Panc1 (cell line): ENCODE measurements around the gene MEF2D. TPM values are rescaled to one million over a fixed set of nuclear protein-coding genes. Genes with fewer than 3 reads are reported as not detected.

Experiments used
- ATAC-seq: fragments of 200-7000 bp; cut with Tn5 transposase; 2 replicates; pipeline ENCODE4 v1.9.1; 2020; ENCODE audit warnings: mild to moderate bottlenecking, moderate library complexity
- BruUV-seq: library from RNA; stranded (reverse); fragments of 400-500 nt; replicated peaks from 2 replicates; lab custom pipeline; 2021; lab: Mats Ljungman, UMichigan
- CTCF ChIA-PET: fragments of 300-600 bp; sonication (Branson Sonifier 250); formaldehyde crosslinking; loops from one replicate; lab custom pipeline; 2022; ENCODE audit warnings: antibody characterized with exemption; lab: Charles Lee
- POLR2A ChIA-PET: fragments of 300-600 bp; sonication (Branson Sonifier 250); formaldehyde crosslinking; loops from one replicate; lab custom pipeline; 2022; ENCODE audit warnings: antibody characterized with exemption; lab: Charles Lee
- DNase-seq: peaks from one replicate; pipeline ENCODE4 v3.0.0-alpha.2; 2010; ENCODE audit warnings: low read depth, low spot score
- H3K27ac ChIP-seq: 2 replicates; pipeline ENCODE4 v1.5.1; 2011; ENCODE audit warnings: mild to moderate bottlenecking, low read length, inconsistent platforms
- H3K27me3 ChIP-seq: fragments of 200-500 bp; sonication (Bioruptor generic); 2 replicates; pipeline ENCODE4 v1.6.0; 2014; ENCODE audit warnings: low read length, inconsistent platforms; ENCODE audit not compliant: control insufficient read depth, insufficient read depth
- H3K36me3 ChIP-seq: fragments of 200-500 bp; sonication (Bioruptor generic); 2 replicates; pipeline ENCODE4 v1.5.1; 2014; ENCODE audit warnings: inconsistent platforms, mild to moderate bottlenecking, low read length, moderate library complexity; ENCODE audit not compliant: control insufficient read depth, insufficient read depth
- H3K4me1 ChIP-seq: 2 replicates; pipeline ENCODE4 v1.5.1; 2011; ENCODE audit warnings: inconsistent platforms, mild to moderate bottlenecking, low read length, moderate library complexity; ENCODE audit not compliant: control insufficient read depth, insufficient read depth
- H3K4me3 ChIP-seq, 2 experiments: 2 replicates each; pipeline ENCODE4 v1.5.1; 2011 to 2012; ENCODE audit warnings: low read depth in 2 of 2, low read length in 2 of 2, mild to moderate bottlenecking in 2 of 2, inconsistent platforms in 1 of 2, moderate library complexity in 1 of 2
- H3K9me3 ChIP-seq: fragments of 200-500 bp; sonication (Bioruptor generic); 2 replicates; pipeline ENCODE4 v1.5.1; 2014; ENCODE audit warnings: low read depth, mild to moderate bottlenecking, inconsistent platforms, low read length, moderate library complexity; ENCODE audit not compliant: control insufficient read depth, insufficient read depth
- POLR2AphosphoS5 ChIP-seq: IDR thresholded peaks from 2 replicates; pipeline ENCODE4 v1.6.1; 2012; ENCODE audit warnings: mild to moderate bottlenecking, low read depth, low read length, moderate library complexity
- SIN3A ChIP-seq: IDR thresholded peaks from 2 replicates; pipeline ENCODE4 v1.6.1; 2012; ENCODE audit warnings: low read depth, mild to moderate bottlenecking, low read length, moderate library complexity, borderline replicate concordance; ENCODE audit not compliant: insufficient read depth
- TCF7L2 ChIP-seq: IDR thresholded peaks from 2 replicates; pipeline ENCODE4 v1.6.1; 2011; ENCODE audit warnings: mild to moderate bottlenecking, low read depth, low read length, inconsistent platforms
- in situ Hi-C: cut with HindIII; loops from 2 replicates; pipeline ENCODE4 v1.10.0; 2016; ENCODE audit warnings: low sequenced_read_pairs, low pct_unique_long_range_greater_than_20kb
- intact Hi-C: fragments of 100-400 bp; cut with micrococcal nuclease; formaldehyde crosslinking; loops from one replicate; pipeline ENCODE4 v1.10.0; 2022; ENCODE audit not compliant: unreplicated experiment
- total RNA-seq: library from RNA; stranded (reverse); gene quantifications from one replicate; pipeline ENCODE4 v1.2.1, GENCODE V29; 2021; ENCODE audit not compliant: unreplicated experiment
- TF ChIP-seq, protein P1 (sequence below): fragments of 450-650 bp; IDR thresholded peaks from 2 replicates; pipeline ENCODE4 v1.5.1; 2017; ENCODE audit warnings: mild to moderate bottlenecking
- TF ChIP-seq, protein P2 (sequence below), 2 experiments: IDR thresholded peaks; 2 replicates each; pipeline ENCODE4 v1.6.1; 2011 to 2012; ENCODE audit warnings: low read depth in 2 of 2, control low read depth in 1 of 2, low read length in 1 of 2, mild to moderate bottlenecking in 1 of 2, moderate library complexity in 1 of 2; ENCODE audit not compliant: insufficient read depth in 1 of 2

MEF2D gene
- total RNA-seq, 1 experiment from 2014 or later = 30.9 TPM

DNA sequence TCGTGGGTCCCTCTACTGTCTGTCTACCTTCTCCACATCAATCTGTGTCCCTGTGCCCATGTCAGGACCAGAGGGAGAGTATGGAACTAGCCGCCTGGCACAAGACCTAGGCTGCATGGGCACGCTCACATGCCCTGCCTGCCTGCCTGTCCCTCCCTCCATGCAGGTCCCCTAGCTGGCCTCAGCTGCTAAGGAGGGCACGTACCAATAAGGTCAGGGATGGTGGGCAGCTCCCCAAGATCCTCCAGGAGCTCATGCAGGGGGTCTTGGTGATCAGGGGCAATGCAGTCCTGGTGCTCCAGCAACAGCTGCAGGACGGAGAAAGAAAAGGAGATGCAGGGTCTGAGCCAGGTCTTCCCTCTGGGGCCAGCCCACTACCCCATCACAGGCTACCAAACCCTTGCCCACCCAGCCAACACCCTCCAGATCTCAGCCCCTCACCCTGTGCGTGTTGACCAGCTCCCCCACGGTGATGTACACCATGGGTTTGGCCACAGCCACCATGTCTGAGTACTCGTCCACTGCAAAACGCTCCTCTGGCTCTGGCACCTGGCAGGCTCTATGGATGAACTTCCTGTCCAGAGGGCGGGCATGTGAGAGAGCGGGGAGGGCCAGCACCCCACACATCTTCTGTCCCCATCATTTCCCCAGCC lies 33.1 kb upstream of the MEF2D start:
- ChIA-PET POLR2A (no interaction called here), CTCF (no interaction called here)
- no peaks in the 10 kb centered on the region for H3K4me1 ChIP-seq
- no peak for TF ChIP-seq TCF7L2
- no peak for TF ChIP-seq SIN3A
- TF ChIP-seq, protein P1, sequence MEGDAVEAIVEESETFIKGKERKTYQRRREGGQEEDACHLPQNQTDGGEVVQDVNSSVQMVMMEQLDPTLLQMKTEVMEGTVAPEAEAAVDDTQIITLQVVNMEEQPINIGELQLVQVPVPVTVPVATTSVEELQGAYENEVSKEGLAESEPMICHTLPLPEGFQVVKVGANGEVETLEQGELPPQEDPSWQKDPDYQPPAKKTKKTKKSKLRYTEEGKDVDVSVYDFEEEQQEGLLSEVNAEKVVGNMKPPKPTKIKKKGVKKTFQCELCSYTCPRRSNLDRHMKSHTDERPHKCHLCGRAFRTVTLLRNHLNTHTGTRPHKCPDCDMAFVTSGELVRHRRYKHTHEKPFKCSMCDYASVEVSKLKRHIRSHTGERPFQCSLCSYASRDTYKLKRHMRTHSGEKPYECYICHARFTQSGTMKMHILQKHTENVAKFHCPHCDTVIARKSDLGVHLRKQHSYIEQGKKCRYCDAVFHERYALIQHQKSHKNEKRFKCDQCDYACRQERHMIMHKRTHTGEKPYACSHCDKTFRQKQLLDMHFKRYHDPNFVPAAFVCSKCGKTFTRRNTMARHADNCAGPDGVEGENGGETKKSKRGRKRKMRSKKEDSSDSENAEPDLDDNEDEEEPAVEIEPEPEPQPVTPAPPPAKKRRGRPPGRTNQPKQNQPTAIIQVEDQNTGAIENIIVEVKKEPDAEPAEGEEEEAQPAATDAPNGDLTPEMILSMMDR = no peak
- TF ChIP-seq POLR2AphosphoS5 = no peak
- TF ChIP-seq, protein P2, sequence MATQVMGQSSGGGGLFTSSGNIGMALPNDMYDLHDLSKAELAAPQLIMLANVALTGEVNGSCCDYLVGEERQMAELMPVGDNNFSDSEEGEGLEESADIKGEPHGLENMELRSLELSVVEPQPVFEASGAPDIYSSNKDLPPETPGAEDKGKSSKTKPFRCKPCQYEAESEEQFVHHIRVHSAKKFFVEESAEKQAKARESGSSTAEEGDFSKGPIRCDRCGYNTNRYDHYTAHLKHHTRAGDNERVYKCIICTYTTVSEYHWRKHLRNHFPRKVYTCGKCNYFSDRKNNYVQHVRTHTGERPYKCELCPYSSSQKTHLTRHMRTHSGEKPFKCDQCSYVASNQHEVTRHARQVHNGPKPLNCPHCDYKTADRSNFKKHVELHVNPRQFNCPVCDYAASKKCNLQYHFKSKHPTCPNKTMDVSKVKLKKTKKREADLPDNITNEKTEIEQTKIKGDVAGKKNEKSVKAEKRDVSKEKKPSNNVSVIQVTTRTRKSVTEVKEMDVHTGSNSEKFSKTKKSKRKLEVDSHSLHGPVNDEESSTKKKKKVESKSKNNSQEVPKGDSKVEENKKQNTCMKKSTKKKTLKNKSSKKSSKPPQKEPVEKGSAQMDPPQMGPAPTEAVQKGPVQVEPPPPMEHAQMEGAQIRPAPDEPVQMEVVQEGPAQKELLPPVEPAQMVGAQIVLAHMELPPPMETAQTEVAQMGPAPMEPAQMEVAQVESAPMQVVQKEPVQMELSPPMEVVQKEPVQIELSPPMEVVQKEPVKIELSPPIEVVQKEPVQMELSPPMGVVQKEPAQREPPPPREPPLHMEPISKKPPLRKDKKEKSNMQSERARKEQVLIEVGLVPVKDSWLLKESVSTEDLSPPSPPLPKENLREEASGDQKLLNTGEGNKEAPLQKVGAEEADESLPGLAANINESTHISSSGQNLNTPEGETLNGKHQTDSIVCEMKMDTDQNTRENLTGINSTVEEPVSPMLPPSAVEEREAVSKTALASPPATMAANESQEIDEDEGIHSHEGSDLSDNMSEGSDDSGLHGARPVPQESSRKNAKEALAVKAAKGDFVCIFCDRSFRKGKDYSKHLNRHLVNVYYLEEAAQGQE (IDR thresholded peaks at IDR 0.05; ENCODE audit: insufficient read depth in 1 of 2, low read depth in 2 of 2, low read length in 1 of 2) = no peak
- ATAC-seq = no peak
- peaks cover 5% of the 10 kb centered on the region; the same call in 1 of the 2 replicates for H3K36me3 ChIP-seq
- H3K27me3 ChIP-seq = no peaks in the 10 kb centered on the region
- intact Hi-C loops = no loop called here
- H3K27ac ChIP-seq = no peak overlapping the region
- BruUV-seq = no TSS peak
- DNase-seq = no peak
- no peak overlapping the region for H3K4me3 ChIP-seq
- in situ Hi-C loops = no loop called here
- no peaks in the 10 kb centered on the region for H3K9me3 ChIP-seq

DNA sequence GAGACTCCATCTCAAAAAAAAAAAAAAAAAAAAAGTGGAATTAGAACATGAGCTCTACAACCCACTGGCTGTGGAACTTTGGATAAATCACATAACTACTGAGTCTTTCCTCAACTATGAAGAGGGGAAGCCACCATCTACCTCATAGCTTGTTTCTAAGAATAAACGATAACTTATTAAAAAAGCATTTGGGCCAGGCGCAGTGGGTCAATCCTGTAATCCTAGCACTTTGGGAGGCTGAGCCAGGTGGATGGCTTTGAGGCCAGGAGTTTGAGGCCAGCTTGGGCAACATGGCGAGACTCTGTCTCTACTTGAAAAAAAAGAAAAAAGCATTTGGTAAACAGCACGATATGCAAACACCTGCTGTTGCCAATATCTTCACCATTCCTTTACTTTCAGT lies 31.8 kb upstream of the MEF2D start:
- no peaks in the 10 kb centered on the region for H3K9me3 ChIP-seq
- TF ChIP-seq, protein P2 (IDR thresholded peaks at IDR 0.05; ENCODE audit: insufficient read depth in 1 of 2, low read depth in 2 of 2, low read length in 1 of 2) = no peak
- TF ChIP-seq, protein P1 = no peak
- no peak for TF ChIP-seq SIN3A
- no peak for TF ChIP-seq POLR2AphosphoS5
- no peak for TF ChIP-seq TCF7L2
- no peak overlapping the region for H3K27ac ChIP-seq
- in situ Hi-C loops (no loop called here), intact Hi-C loops (no loop called here)
- BruUV-seq = no TSS peak
- DNase-seq (no peak), ATAC-seq (no peak)
- no peak overlapping the region for H3K4me3 ChIP-seq
- H3K36me3 ChIP-seq = peaks cover 5% of the 10 kb centered on the region; the same call in 1 of the 2 replicates
- POLR2A ChIA-PET = interaction anchor here (0.7 kb wide), 1 partner anchor 437 kb away, joined by 12 read pairs; no protein-coding TSS in a partner anchor
- CTCF ChIA-PET = interaction anchor here (0.6 to 0.7 kb wide), 2 partner anchors 47 to 147 kb away, joined by 6 to 8 read pairs; no protein-coding TSS in a partner anchor
- H3K4me1 ChIP-seq = no peaks in the 10 kb centered on the region
- H3K27me3 ChIP-seq = no peaks in the 10 kb centered on the region
